Activated T-helper 1 cell treated with anti-CD3 and anti-CD28 coated beads, Interleukin-2, amount 50 U/mL, for 16 hours (primary cell): ENCODE data around the gene BAIAP2.
"Not testable (repeated sequence)": the region's sequence is repeated elsewhere in the genome, so short reads cannot be mapped to it uniquely, and the experiment has no call there.

Source experiments
- DNase-seq, 2 donors: peaks; one replicate each; pipeline ENCODE4 v3.0.0-alpha.2; 2020; ENCODE audit warnings: low read depth in 1 of 2, low spot score in 1 of 2

The BAIAP2 gene

DNA sequence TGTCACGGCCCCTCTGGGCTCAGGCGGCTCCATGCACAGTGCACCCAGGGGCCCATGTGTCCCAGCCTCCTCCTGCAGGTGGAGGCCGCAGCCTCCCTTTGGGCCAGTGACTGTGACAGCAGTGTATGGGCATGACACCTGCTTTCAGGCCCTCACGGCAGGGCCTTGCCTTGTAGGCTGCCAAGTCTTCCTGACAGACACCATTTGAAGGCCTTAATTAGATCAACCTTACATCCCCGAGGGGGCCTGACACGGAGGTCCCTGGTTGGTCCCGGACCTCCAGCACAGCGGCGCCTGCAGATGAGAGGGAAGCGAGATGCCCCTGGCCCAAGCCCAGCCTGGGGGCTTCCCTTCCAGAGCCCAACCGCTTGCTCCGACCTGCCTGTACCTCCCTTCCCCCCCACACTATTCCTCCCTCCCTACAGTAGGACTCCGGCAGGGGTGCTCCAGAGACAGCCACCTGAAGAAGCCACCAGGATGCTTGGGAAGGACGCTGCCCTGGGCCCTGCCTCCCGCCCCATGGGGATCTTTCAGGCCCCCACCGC is 31.9 kb downstream of the BAIAP2 start:
- DNase-seq, result no peak

DNA sequence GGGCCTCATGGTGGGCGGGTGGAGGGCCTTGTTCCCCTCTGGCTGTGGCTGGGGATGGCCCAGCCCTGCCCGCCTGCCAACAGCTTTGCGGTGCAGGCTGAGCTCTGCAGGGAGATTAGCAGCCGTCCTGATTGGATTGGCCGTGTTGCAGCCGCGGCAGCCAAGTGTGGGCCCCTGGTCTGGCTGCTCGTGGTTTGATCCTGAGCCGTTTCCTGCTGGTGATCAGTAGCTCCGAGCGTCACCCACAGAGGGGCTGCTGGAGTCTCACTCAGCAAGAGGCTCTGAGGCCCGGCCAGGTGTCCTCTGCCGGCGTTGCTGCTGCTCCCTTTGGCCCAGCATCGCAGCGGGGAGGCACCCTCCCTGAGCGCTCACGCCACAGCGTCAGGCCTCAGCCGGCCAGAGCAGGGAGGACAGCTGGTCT is 32.5 kb downstream of the BAIAP2 start:
- DNase-seq, result no peak

DNA sequence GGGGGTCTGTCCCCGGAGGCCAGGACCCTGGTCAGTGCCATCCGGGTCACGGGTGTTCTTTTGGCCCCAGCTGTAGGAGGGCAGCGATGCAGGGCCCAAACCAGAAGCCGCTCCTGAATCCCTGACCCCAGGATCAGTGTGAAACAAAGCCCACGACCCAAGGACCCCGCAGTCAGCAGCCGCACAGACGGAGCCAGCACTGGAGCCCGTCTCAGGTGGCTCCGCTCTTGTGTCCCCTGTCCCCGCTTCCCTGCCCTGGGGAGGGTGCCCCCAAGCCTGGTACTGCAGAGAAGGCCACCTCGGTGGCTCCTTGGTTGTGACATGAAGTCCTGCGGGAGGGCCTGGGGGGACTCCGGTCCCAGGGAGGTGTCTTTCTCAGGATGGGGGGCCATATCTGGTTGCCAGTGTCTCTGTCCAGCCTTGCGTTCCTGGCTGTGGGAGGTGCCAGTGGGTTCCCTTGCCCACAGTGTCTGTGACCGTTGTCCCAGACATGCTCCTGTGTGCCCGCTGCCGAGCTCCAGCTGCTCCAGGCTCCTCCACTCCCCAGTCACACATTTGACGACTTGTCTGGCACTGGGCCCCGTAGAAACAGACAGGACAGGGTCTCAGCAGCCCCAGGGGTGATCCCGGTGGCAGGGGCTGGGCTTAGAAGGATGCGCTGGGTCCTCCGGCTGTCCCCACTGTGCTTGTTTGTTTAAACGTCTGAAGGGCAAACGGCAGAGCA is 33.6 kb downstream of the BAIAP2 start:
- DNase-seq, result no peak

DNA sequence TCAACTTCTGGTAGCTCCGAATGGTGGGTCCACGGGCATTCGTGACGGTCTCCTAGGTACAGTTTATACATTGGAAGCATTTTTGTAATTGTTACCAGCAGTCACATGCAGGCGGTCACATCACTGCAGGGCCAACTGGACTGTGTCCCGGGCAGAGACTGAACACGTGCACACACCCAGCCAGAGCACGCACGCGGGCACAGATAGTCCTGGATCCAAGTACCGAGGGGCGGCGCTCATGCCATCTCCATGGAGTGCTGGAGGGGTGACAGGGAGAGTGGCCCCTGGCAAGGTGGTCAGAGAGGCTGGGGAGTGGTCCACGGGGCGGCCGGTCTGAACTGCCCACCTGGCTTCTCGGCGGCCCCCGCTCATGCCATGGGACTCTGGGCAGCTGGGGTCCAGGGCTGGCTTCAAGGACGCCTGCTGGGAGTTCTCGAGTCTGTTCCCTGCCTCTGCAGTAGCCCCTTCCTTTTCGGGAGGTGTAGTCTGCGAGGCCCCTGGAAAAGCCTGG is 34.2 kb downstream of the BAIAP2 start:
- no peak for DNase-seq

DNA sequence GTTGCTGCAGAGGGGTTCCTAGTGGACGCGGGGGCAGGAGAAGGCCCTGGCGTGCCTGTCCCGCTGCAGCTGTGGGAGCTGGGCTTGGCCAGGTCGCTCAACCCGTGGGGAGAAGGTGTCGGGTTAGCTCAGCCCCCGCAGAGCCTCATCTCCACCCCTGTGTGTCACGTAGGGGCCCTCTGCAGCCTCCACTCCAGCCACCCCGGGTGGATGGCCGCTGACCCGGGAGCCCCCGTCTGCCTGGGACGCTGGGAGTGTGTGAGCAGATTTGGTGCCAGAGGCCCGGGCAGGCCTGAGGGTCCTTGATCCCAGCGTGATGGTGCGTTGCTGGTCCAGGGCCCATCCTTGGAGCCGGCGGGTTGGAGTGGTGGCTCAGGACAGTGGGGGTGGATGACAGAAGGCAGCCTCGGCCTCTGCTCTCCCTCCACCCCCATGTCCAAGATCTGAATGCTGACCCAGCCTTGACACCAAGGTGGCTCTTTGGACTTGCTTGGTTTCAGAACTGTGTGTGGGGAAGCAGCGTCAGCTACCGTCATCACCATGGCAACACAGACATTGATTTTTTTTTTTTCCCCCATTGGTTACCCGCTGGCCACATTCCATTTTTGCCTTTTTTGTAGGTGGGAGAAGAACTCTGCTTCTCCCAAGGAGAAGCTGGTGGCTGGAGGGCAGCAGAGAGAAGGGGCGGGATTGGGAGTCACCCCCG is 35.7 kb downstream of the BAIAP2 start:
- no peak for DNase-seq

DNA sequence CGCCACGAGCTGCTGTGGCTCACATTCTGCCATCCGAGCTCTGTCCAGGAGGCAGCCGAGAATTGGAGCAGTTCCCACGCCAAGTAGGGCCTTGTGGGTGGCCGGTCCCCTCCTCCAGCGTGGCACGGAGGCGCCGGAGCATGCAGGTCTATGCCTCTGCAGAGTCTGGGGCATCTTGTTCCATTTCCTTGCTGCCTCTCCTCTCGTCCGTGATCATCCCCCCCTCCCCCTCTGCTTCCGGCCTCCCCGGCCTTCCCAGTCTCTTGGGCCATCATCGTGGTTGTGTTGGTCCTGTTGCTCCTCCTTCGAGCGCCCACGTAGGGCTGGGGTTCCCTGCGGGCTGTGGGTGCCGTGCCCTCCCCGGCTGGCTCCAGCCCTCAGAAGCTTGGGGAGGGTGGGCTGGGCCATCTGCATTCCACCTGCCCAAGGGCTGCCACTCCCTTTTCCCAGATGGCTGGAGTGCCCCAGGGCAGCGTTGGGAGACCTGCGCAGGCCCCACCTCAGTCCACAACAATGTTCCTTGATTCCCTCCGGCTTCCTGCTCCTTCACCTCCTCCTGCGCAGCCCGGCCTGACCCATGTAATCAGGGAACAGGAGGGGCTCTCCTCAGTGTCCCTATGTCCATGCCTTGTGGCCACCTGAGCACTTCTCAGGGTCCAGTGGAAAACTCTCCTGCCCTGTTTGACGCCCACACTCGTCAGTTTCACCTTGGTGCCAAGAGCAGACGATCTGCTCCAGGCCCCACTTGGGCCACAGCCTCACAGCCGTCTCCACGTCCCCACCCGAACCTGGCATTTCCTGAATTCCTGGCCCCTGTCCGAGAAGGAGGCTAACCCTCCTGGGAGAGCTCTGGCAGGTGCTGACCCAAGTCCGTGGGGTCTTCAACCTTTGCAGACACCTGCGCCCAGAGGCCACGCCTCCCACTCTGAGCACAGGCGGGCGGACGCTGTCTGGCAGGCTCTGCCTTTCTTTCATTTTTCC is 37.1 kb downstream of the BAIAP2 start:
- DNase-seq, result no peak

DNA sequence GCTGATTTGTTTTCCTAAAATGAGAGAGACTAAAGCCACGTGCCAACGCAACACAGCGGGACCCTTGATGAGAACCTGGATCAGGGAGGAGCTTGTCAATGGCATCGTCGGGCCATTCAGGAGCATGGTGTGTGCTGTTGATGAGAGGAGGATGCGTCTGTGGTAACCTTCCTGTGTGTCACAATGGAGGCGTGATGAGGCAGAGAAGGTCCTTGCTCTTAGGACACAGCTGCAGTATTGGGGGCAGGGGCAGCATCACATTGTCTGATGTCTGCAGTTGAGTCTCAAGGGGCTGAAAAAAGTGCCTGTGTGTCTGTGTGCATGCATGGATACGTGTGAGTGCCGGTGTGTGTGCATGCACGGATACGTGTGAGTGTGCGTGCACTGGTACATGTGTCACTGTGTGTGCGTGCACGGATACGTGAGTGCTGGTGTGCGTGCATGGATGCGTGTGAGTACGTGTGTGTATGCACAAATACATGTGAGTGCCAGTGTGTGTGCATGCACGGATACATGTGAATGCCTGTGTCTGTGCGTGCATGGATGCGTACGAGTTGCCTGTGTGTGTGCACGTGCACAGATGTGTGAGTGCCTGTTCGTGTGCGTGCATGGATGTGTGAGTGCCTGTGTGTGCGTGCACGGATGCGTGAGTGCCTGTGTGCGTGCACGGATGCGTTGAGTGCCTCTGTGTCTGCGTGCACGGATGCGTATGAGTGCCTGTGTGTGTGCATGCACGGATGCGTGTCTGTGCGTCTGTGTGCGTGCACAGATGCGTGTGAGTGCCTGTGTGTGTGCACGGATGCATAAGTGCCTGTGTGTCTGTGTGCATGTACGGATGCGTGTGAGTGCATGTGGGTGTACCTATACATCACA is 39.3 kb downstream of the BAIAP2 start:
- DNase-seq, result no peak

DNA sequence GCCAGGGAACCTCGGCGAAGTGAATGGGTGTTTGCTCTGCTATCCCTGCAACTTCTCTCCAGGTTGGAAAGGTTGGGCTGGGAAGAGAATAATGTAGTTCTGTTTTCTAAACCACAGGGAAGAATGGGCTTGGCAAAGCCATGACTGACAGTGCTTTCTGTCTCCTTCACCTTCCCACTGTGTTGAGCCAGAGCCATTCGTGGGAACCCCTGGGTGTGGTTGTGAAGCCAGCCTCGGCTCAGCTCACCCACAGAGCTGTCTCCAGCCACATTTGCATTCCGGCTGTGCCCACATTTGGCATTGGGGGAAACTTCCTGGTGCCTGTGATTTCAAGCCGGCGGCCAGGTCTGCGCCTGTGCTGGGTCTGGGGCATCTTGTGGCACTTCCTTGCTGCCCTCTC is 39.9 kb downstream of the BAIAP2 start:
- no peak for DNase-seq

DNA sequence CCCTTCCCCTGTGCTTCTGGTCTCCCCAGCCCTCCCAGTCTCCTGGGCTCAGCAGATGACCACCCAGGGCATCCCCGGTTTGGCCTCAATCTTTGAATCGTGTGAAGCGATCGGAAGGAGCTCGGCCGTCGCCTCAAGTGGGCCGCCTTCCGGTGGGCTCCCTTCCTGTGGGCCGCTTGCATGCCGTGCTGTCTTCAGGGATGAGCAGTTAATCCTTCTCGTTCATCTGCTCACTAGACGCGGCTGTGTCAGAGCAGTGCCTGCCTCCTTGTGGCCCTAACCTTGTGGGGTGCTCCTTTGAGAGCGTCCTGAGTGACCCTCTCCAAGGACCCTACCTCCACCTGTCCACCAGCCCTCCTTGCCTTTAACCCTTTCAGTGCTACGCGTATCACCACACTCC is 40.4 kb downstream of the BAIAP2 start:
- DNase-seq, result no peak

DNA sequence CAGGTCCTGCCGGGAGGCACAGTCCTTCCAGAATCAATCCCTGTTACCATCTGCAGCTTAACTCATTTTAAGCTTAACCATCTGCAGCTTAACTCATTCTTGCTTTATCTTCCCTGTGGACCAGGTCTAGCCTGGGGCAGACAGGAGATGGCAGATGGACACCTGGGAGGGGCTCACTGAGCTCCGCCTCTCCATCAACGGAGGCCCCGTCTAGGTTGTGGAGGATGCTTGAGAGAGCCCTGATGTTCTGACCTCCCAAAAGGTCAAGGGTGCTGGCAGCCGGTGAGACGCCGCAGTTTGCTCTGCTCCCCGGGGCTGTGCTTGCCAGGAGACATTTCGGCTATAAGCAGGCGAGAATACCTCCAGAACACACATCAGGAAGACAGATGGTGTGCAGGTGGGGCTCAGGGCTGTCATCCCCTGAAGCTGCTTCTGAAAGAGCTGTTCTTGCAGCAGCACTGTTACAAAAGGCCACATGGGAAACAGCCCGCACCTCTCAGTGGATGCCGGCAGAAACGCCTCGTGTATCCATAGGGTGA is 41.3 kb downstream of the BAIAP2 start:
- DNase-seq, result no peak

DNA sequence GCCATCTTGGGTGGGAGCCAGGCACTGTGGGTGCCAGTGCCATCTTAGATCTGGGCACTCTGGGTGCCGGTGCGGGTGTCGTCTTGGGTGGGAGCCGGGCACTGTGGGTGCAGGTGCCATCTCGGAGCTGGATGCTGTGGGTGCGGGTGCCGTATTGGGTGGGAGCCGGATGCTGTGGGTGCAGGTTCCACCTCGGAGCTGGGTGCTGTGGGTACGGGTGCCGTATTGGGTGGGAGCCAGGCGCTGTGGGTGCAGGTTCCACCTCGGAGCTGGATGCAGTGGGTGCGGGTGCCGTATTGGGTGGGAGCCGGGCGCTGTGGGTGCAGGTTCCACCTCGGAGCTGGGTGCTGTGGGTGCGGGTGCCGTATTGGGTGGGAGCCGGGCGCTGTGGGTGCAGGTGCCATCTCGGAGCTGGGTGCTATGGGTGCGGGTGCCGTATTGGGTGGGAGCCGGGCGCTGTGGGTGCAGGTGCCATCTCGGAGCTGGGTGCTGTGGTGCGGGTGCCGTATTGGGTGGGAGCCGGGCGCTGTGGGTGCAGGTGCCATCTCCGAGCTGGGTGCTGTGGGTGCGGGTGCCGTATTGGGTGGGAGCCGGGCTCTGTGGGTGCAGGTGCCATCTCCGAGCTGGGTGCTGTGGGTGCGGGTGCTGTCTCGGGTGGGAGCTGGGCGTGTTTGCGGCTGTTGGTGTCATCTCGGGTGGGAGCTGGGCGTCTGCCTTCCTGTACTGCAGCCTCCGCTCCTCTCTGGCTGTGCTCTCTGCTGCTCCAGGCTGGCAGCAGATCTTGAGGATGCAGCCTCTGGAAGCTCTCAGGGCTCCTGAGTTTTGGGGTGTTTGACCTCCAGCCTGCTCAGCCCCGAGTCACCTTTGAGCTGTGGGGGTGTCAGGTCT is 43.3 kb downstream of the BAIAP2 start:
- DNase-seq, result not testable (repeated sequence)

DNA sequence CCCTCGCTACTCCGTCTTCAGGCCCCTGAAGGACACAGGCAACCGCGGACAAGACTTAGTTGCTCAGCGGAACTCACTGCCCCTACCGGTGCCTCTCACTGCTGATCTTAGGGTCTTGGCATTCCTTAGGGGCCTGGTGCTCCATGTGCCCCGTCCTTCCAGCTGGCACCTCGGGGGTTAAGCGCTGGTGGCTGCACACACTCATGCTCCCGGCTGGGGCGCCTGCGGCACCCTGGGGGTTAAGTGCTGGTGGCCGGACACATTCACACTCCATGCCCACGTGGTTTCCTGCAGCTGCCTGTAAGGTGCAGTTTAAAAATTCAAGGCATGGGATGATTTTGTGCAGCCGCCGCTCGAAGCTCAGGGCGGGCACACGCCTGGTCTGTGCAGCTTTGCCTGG is 45.1 kb downstream of the BAIAP2 start:
- no peak for DNase-seq

DNA sequence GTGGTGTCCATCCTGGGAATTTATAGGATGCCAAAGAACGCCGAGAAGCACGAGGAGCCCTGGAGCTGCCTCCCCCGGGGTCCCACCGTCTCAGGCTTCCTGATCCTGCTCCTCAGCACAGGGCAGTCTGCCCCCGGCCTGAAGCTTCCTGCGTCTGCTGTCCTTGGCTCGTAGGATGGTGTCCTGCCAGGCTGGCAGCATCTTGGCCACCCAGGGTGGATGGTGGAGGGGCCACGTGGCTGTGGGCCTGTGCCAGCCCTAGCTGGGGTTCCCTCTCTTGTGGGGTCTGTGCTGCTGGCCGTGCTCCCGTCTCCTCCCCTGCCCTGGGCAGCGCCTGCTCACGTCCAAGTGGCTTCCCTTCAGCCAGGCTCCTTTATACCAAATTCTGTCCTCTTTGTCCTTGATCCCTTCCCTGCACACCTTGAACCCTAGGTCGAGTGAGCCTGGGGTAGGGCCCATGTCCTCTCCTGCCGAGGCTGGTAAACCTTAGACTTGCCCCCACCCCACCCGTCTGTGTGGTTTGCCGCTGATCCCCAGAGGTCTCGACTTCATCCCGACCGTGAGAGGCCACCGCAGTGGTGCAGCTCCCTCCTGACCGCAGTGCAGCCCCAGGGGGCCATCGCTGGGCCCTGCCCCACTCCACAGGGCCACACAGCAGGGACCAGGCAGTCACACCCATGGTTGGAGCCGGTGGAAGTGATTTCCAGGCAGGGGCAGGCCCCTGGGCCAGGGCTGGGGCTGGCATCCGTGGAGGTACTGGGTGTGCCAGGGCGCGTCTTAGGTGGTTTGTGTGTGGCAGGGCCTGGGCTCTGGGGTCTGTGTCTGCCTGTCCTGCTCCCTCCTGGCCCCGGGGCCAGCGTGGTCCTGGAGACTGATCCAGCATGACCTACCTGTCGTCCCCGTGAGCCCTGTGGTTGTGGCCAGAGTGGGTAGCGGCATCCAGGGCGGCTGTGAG is 46.5 kb downstream of the BAIAP2 start:
- DNase-seq, result no peak

DNA sequence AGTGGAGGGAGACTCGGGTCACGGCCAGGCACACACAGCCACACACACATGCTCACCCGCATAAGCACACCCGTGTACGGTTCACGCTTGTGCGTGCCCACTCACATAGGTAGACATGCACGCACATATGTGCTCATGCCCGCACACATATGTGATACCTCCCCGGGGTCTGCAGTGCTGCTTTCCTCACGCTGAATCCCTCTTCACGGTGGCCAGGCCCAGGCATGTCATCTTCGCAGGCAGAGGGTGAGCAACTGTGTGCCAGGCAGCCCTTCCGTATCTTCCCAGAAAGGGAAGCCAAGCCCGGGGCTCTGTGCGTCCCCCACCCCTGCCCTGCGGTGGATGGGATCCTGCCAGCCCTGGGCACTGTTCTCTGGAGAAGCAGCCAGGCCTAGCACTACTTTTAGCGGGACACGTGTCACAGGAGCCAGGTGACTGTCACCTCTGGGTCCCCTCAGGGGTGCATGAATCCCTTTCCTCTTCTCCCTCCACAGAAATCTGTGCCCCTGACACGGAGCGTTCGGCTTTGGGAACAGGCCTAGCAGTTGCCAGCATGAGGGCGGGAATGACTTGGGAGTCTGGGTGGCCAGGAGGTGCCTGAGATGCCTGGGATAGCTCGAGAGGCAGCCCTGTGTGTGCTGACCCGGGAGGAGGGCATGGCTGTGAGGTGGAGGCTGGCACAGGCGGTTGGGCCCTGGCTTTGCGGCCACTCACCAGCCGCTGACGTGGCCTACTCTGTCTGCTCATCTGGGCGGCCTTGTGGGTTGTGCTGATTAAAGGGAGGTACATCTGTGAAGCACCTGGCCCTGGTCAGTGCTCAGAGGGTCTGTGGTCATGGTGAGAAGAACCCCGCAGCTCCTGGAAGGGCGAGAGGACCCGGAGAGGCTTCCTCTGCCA is 47.5 kb downstream of the BAIAP2 start:
- DNase-seq, result no peak

DNA sequence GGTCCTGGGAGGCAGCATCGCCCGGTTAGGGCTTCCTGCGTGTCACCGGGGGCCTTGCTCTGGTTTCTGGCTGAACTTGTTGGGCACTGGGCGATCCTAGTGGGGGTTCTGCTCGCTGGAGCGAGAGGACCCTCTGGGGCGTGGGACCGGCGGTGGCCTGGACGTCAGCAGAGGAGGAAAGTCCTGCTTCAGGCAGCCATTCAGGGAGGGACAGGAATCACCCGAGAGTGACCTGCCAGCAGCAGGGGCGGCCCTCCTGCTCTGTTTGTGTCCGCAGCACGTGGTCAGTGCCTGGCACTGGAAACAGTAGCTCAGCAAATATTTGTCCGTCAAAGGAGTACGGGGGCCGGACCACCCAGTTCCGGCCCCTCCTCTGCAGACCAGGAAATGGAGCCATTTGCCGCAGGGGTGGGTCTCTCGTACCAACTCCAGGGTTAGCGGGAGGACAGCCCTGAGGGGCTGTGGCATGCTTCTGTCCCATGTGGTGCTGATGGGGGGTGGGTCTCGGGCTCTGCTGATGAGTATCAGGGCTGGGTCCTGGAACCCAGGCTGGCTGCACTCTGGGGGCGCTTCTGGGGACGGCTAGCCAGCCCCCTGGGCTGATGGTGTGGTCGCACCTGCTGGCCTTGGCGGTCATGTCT is 48.3 kb downstream of the BAIAP2 start:
- no peak for DNase-seq

DNA sequence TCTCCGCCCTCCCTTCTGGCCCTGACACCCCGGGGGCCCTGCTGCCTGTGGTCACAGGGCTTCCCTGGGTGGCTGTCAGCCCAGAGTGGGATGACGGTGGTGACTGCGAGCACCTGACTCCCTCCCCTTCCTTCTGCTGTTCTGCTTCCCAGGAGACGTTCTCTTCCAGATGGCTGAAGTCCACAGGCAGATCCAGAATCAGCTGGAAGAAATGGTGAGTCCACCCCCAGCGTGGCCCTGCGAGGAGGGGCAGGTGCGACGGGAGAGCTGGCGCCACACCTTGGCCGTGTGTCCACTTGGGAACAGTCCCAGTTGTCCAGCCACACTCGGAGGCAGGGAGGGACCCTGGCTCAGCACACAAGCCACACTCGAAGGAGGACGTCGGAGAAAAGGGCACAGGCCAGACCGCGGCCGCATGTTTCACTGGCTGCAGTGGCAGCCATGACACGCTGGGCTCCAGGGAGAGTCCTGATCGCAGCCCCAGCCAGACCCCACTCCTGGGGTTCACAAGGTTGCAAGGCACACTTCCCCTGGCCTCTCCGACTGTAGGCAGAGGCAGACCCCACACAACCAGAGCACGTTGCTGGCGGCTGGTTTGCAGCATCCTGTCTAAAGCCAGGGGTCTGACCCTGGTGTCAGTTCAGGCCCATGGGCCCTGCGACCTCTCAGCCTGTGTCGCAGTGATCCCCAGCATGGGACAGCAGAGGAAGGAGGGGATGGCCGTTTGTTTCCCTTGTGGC is 49.9 kb downstream of the BAIAP2 start:
- no peak for DNase-seq
